ENCODE results near the gene PSD. TPM values are rescaled to one million over a fixed set of nuclear protein-coding genes. Genes with fewer than 3 reads are reported as not detected.
A peak's percentile ranks its signal among the peaks of the same experiment; 100 is the strongest.

PSD gene
- total RNA-seq, 1 donor from 2014 or later, result 88.5 TPM

GRCh38 chr10:102394801-102395399, 23.7 kb downstream of the PSD start:
- H3K4me3 Mint-ChIP-seq (ENCODE audit: unreplicated experiment), result peak overlapping the region; percentile 91
- peaks cover 14% of the 10 kb centered on the region for H3K4me1 Mint-ChIP-seq (ENCODE audit: low read depth, unreplicated experiment)
- no peak overlapping the region for H3K27ac Mint-ChIP-seq (ENCODE audit: unreplicated experiment)
- TF ChIP-seq CTCF (IDR thresholded peaks at IDR 0.05; ENCODE audit: partially characterized antibody, unreplicated experiment), result no peak
- H3K9me3 Mint-ChIP-seq (ENCODE audit: unreplicated experiment), result peaks cover 4% of the 10 kb centered on the region
- DNase-seq, result no peak
- H3K27me3 Mint-ChIP-seq (ENCODE audit: unreplicated experiment), result peaks cover 13% of the 10 kb centered on the region
- no peaks in the 10 kb centered on the region for H3K36me3 Mint-ChIP-seq (ENCODE audit: unreplicated experiment)

GRCh38 chr10:102394079-102394800, 24.3 kb downstream of the PSD start:
- peak; percentile 89 for DNase-seq
- Mint-ChIP-seq H3K27ac (ENCODE audit: unreplicated experiment) (no peak overlapping the region), H3K4me1 (ENCODE audit: low read depth, unreplicated experiment) (peaks cover 14% of the 10 kb centered on the region), H3K9me3 (ENCODE audit: unreplicated experiment) (peaks cover 4% of the 10 kb centered on the region), H3K36me3 (ENCODE audit: unreplicated experiment) (no peaks in the 10 kb centered on the region), H3K27me3 (ENCODE audit: unreplicated experiment) (peaks cover 13% of the 10 kb centered on the region), H3K4me3 (ENCODE audit: unreplicated experiment) (peak overlapping the region; percentile 91)
- TF ChIP-seq CTCF (IDR thresholded peaks at IDR 0.05; ENCODE audit: partially characterized antibody, unreplicated experiment), result peak; percentile 91

GRCh38 chr10:102393411-102394078, 25.0 kb downstream of the PSD start:
- H3K4me3 Mint-ChIP-seq (ENCODE audit: unreplicated experiment), result peak overlapping the region; percentile 83
- no peaks in the 10 kb centered on the region for H3K36me3 Mint-ChIP-seq (ENCODE audit: unreplicated experiment)
- no peak for TF ChIP-seq CTCF (IDR thresholded peaks at IDR 0.05; ENCODE audit: partially characterized antibody, unreplicated experiment)
- H3K27me3 Mint-ChIP-seq (ENCODE audit: unreplicated experiment), result peaks cover 11% of the 10 kb centered on the region
- H3K4me1 Mint-ChIP-seq (ENCODE audit: low read depth, unreplicated experiment), result peaks cover 14% of the 10 kb centered on the region
- no peak for DNase-seq
- peaks cover 4% of the 10 kb centered on the region for H3K9me3 Mint-ChIP-seq (ENCODE audit: unreplicated experiment)
- no peak overlapping the region for H3K27ac Mint-ChIP-seq (ENCODE audit: unreplicated experiment)

GRCh38 chr10:102392306-102392705, 26.3 kb downstream of the PSD start:
- Mint-ChIP-seq H3K9me3 (ENCODE audit: unreplicated experiment) (no peaks in the 10 kb centered on the region), H3K4me3 (ENCODE audit: unreplicated experiment) (peak overlapping the region; percentile 71), H3K27ac (ENCODE audit: unreplicated experiment) (peak overlapping the region; percentile 66), H3K36me3 (ENCODE audit: unreplicated experiment) (no peaks in the 10 kb centered on the region), H3K4me1 (ENCODE audit: low read depth, unreplicated experiment) (peaks cover 14% of the 10 kb centered on the region), H3K27me3 (ENCODE audit: unreplicated experiment) (peaks cover 7% of the 10 kb centered on the region)
- TF ChIP-seq CTCF (IDR thresholded peaks at IDR 0.05; ENCODE audit: partially characterized antibody, unreplicated experiment), result no peak
- DNase-seq, result no peak

GRCh38 chr10:102389894-102390293, 28.7 kb downstream of the PSD start:
- TF ChIP-seq CTCF (IDR thresholded peaks at IDR 0.05; ENCODE audit: partially characterized antibody, unreplicated experiment), result no peak
- no peaks in the 10 kb centered on the region for H3K36me3 Mint-ChIP-seq (ENCODE audit: unreplicated experiment)
- H3K4me1 Mint-ChIP-seq (ENCODE audit: low read depth, unreplicated experiment), result peaks cover 14% of the 10 kb centered on the region
- DNase-seq, result no peak
- no peak overlapping the region for H3K27ac Mint-ChIP-seq (ENCODE audit: unreplicated experiment)
- H3K9me3 Mint-ChIP-seq (ENCODE audit: unreplicated experiment), result no peaks in the 10 kb centered on the region
- no peak overlapping the region for H3K4me3 Mint-ChIP-seq (ENCODE audit: unreplicated experiment)
- H3K27me3 Mint-ChIP-seq (ENCODE audit: unreplicated experiment), result peaks cover 3% of the 10 kb centered on the region
